Caco-2 (cell line): ENCODE measurements around the gene LRRK1. TPM values are rescaled to one million over a fixed set of nuclear protein-coding genes. Genes with fewer than 3 reads are reported as not detected.

ENCODE experiments used
- BruUV-seq: library from RNA; stranded (reverse); fragments of 400-500 nt; replicated peaks from 2 replicates; lab custom pipeline; 2021; lab: Mats Ljungman, UMichigan
- CTCF ChIA-PET: fragments of 300-600 bp; sonication (Branson Sonifier 250); formaldehyde crosslinking; loops from one replicate; lab custom pipeline; 2022; ENCODE audit warnings: antibody characterized with exemption; lab: Charles Lee
- POLR2A ChIA-PET: fragments of 300-600 bp; sonication (Branson Sonifier 250); formaldehyde crosslinking; loops from one replicate; lab custom pipeline; 2022; ENCODE audit warnings: antibody characterized with exemption; lab: Charles Lee
- DNase-seq, 2 experiments: peaks; one replicate each; pipeline versions ENCODE4 v3.0.0 to v3.0.0-alpha.2; 2020 to 2022
- H3K27me3 ChIP-seq: replicated peaks from 2 replicates; pipeline ENCODE4 v1.6.0; 2011; ENCODE audit warnings: low read length; ENCODE audit not compliant: control insufficient read depth, insufficient read depth
- H3K36me3 ChIP-seq: 2 replicates; pipeline ENCODE4 v1.5.1; 2011; ENCODE audit warnings: low read length; ENCODE audit not compliant: control insufficient read depth, insufficient read depth
- H3K4me1 ChIP-seq: fragments of 250-450 bp; sonication (Bioruptor Pico); 2 replicates; pipeline ENCODE4 v1.5.1; 2020; ENCODE audit warnings: mild to moderate bottlenecking
- H3K4me3 ChIP-seq: 2 replicates; pipeline ENCODE4 v1.5.1; 2011; ENCODE audit warnings: low read depth, mild to moderate bottlenecking, control low read depth, low read length
- H3K9me3 ChIP-seq: fragments of 250-450 bp; sonication (Bioruptor Pico); 2 replicates; pipeline ENCODE4 v1.5.1; 2020; ENCODE audit warnings: mild to moderate bottlenecking, moderate library complexity
- H3K27ac Mint-ChIP-seq: one replicate; pipeline ENCODE4 v1.8.0; 2022; ENCODE audit warnings: mixed read lengths; ENCODE audit not compliant: unreplicated experiment
- H3K27me3 Mint-ChIP-seq: one replicate; pipeline ENCODE4 v1.8.0; 2022; ENCODE audit warnings: mixed read lengths; ENCODE audit not compliant: insufficient read depth, unreplicated experiment
- H3K36me3 Mint-ChIP-seq: one replicate; pipeline ENCODE4 v1.8.0; 2022; ENCODE audit warnings: mild to moderate bottlenecking, mixed read lengths; ENCODE audit not compliant: insufficient read depth, unreplicated experiment
- H3K4me1 Mint-ChIP-seq: one replicate; pipeline ENCODE4 v1.8.0; 2022; ENCODE audit warnings: low read depth, mixed read lengths; ENCODE audit not compliant: unreplicated experiment
- H3K4me3 Mint-ChIP-seq: one replicate; pipeline ENCODE4 v1.8.0; 2022; ENCODE audit warnings: mild to moderate bottlenecking, moderate library complexity, mixed read lengths; ENCODE audit not compliant: unreplicated experiment
- H3K9me3 Mint-ChIP-seq: one replicate; pipeline ENCODE4 v1.8.0; 2022; ENCODE audit warnings: mixed read lengths; ENCODE audit not compliant: unreplicated experiment
- intact Hi-C: fragments of 100-400 bp; cut with micrococcal nuclease; formaldehyde crosslinking; loops from one replicate; pipeline ENCODE4 v1.10.0; 2022; ENCODE audit not compliant: unreplicated experiment
- total RNA-seq: library from RNA; stranded (reverse); gene quantifications from 2 replicates; pipeline ENCODE4 v1.2.3, GENCODE V29; 2022
- TF ChIP-seq, protein P1 (sequence below), 2 experiments: fragments of 200-600 bp in 1 of 2; IDR thresholded peaks; 1 replicate in 1 of 2; 2 replicates in 1 of 2; pipeline versions ENCODE4 v1.5.1 to v1.8.0; 2011 to 2022; ENCODE audit warnings: antibody characterized with exemption in 1 of 2, control low read depth in 1 of 2, inconsistent platforms in 1 of 2, low read depth in 1 of 2, low read length in 1 of 2, mild to moderate bottlenecking in 1 of 2, moderate library complexity in 1 of 2; ENCODE audit not compliant: insufficient read depth in 1 of 2, severe bottlenecking in 1 of 2, unreplicated experiment in 1 of 2

Gene LRRK1
- total RNA-seq, 1 experiment from 2014 or later, result 12.0 TPM

DNA sequence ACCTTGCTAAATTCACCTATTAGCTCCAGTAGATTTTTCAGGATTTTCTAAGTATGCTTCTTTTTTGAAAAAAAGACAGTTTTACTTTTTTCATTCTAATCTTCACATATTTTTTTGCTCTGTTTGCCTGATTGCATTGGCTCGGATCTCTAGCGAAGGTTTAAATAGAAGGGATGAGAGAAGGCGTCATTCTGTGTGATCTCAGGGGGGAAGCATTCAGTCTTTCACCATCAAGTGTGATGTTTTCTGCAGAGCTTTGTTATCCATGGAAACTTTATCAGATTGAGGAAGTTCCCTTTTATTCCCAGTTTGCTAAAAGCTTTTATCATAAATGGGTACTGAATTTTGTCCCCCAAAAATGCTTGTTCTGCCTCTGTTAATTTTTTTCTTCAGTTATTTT lies 120.3 kb downstream of the LRRK1 start:
- no peaks in the 10 kb centered on the region for H3K36me3 Mint-ChIP-seq
- Histone ChIP-seq H3K9me3 (peaks cover 8% of the 10 kb centered on the region; the same call in 1 of the 2 replicates), H3K4me3 (no peak overlapping the region), H3K4me1 (no peaks in the 10 kb centered on the region), H3K36me3 (no peaks in the 10 kb centered on the region), H3K27me3 (no peaks in the 10 kb centered on the region)
- no peak overlapping the region for H3K27ac Mint-ChIP-seq
- no TSS peak for BruUV-seq
- POLR2A ChIA-PET, result no interaction called here
- intact Hi-C loops, result no loop called here
- CTCF ChIA-PET, result no interaction called here
- no peaks in the 10 kb centered on the region for H3K4me1 Mint-ChIP-seq
- DNase-seq, result no peak
- no peak overlapping the region for H3K4me3 Mint-ChIP-seq
- peaks cover 22% of the 10 kb centered on the region for H3K9me3 Mint-ChIP-seq
- TF ChIP-seq, protein P1, sequence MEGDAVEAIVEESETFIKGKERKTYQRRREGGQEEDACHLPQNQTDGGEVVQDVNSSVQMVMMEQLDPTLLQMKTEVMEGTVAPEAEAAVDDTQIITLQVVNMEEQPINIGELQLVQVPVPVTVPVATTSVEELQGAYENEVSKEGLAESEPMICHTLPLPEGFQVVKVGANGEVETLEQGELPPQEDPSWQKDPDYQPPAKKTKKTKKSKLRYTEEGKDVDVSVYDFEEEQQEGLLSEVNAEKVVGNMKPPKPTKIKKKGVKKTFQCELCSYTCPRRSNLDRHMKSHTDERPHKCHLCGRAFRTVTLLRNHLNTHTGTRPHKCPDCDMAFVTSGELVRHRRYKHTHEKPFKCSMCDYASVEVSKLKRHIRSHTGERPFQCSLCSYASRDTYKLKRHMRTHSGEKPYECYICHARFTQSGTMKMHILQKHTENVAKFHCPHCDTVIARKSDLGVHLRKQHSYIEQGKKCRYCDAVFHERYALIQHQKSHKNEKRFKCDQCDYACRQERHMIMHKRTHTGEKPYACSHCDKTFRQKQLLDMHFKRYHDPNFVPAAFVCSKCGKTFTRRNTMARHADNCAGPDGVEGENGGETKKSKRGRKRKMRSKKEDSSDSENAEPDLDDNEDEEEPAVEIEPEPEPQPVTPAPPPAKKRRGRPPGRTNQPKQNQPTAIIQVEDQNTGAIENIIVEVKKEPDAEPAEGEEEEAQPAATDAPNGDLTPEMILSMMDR (IDR thresholded peaks at IDR 0.05; ENCODE audit: insufficient read depth in 1 of 2, low read depth in 1 of 2, low read length in 1 of 2, severe bottlenecking in 1 of 2, unreplicated experiment in 1 of 2), result no peak
- no peaks in the 10 kb centered on the region for H3K27me3 Mint-ChIP-seq

DNA sequence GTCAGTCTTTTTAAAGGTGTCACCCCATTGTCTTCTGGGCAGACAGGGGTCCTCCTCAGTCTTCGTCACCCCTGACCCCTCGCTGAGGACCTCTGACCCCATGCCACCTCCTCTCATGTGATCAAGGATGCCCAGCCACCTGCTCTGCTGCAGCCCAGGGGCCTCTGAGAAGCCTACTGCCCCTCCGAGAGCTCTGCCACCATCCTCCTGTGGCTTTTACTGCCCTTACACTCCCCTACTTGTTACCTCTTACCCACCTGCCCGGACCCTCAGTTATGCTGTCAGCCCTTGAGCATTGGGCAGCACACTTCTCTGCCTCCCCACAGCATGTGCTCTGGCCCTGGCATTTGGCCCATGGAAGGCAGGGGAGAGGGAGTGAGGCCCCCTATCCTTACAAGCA lies 123.2 kb downstream of the LRRK1 start:
- CTCF ChIA-PET, result no interaction called here
- no peak overlapping the region for H3K27ac Mint-ChIP-seq

DNA sequence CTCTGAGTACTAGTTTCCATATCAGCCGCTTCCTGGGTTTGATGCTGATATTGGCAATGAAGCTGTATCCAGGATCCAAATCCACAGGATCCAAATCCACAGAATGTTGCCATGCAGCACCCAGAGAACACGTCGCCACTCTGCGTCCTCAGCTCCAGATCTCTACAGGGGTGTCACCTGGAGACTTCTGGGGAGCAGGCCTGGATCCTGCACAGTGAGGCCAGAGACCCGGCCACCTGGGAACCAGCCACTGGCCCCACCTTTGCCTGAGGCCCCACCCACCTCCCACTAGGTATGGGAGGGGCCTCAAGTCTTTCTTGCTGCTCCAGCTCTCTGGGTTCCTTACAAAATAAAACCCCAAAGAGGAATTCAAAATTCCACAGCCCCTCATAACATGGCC lies 123.9 kb downstream of the LRRK1 start:
- intact Hi-C loops, result no loop called here
- H3K4me1 Mint-ChIP-seq, result no peaks in the 10 kb centered on the region
- Histone ChIP-seq H3K9me3 (no peaks in the 10 kb centered on the region), H3K36me3 (no peaks in the 10 kb centered on the region), H3K4me1 (no peaks in the 10 kb centered on the region), H3K27me3 (no peaks in the 10 kb centered on the region), H3K4me3 (no peak overlapping the region)
- TF ChIP-seq, protein P1 (IDR thresholded peaks at IDR 0.05; ENCODE audit: insufficient read depth in 1 of 2, low read depth in 1 of 2, low read length in 1 of 2, severe bottlenecking in 1 of 2, unreplicated experiment in 1 of 2), result no peak
- DNase-seq, result no peak
- no peak overlapping the region for H3K27ac Mint-ChIP-seq
- H3K27me3 Mint-ChIP-seq, result no peaks in the 10 kb centered on the region
- H3K36me3 Mint-ChIP-seq, result no peaks in the 10 kb centered on the region
- H3K9me3 Mint-ChIP-seq, result no peaks in the 10 kb centered on the region
- CTCF ChIA-PET, result no interaction called here
- POLR2A ChIA-PET, result no interaction called here
- no TSS peak for BruUV-seq
- H3K4me3 Mint-ChIP-seq, result no peak overlapping the region

More for the DNA sequence above, 123.2 kb downstream of the LRRK1 start:
- no peak overlapping the region for H3K4me3 Mint-ChIP-seq
- TF ChIP-seq, protein P1 (IDR thresholded peaks at IDR 0.05; ENCODE audit: insufficient read depth in 1 of 2, low read depth in 1 of 2, low read length in 1 of 2, severe bottlenecking in 1 of 2, unreplicated experiment in 1 of 2), result no peak
- Histone ChIP-seq H3K4me3 (no peak overlapping the region), H3K9me3 (no peaks in the 10 kb centered on the region), H3K36me3 (no peaks in the 10 kb centered on the region), H3K4me1 (no peaks in the 10 kb centered on the region), H3K27me3 (no peaks in the 10 kb centered on the region)
- H3K36me3 Mint-ChIP-seq, result no peaks in the 10 kb centered on the region
- DNase-seq, result no peak
- no peaks in the 10 kb centered on the region for H3K9me3 Mint-ChIP-seq
- no peaks in the 10 kb centered on the region for H3K4me1 Mint-ChIP-seq
- POLR2A ChIA-PET, result no interaction called here
- intact Hi-C loops, result no loop called here
- H3K27me3 Mint-ChIP-seq, result no peaks in the 10 kb centered on the region
- no TSS peak for BruUV-seq
